K562 (cell line): ENCODE measurements around the gene SATB1. TPM values are rescaled to one million over a fixed set of nuclear protein-coding genes. Genes with fewer than 3 reads are reported as not detected.

Experiments
- ATAC-seq: fragments of 200-7000 bp; cut with Tn5 transposase; 3 replicates; pipeline ENCODE4 v1.9.1; 2020; ENCODE audit warnings: moderate library complexity
- BruUV-seq: library from RNA; stranded (reverse); fragments of 400-500 nt; replicated peaks from 2 replicates; lab custom pipeline; 2021; lab: Mats Ljungman, UMichigan
- CTCF ChIA-PET: fragments of 300-600 bp; formaldehyde crosslinking; extraction: SDS; loops from one replicate; lab custom pipeline; 2021; ENCODE audit warnings: low intra/inter-chr PET ratio; lab: Yijun Ruan, JAX
- POLR2A ChIA-PET: fragments of 300-600, 350-650 bp; sonication (Branson Sonifier 250); formaldehyde crosslinking; extraction: SDS; loops from one replicate; lab custom pipeline; 2021; ENCODE audit warnings: antibody characterized with exemption, inconsistent platforms; lab: Yijun Ruan, JAX
- DNase-seq, 4 experiments: peaks; one replicate each; pipeline versions ENCODE4 v3.0.0 to v3.0.0-alpha.2; 2011 to 2018; ENCODE audit warnings: low spot score in 3 of 4, mixed read lengths in 3 of 4; ENCODE audit errors: extremely low read depth in 1 of 4
- FAIRE-seq: peaks from 2 replicates; lab custom pipeline; 2011; peaks lifted over from hg19 to GRCh38; lab: Jason Lieb, UNC
- H2AFZ ChIP-seq: 2 replicates; pipeline ENCODE4 v1.6.0; 2011; ENCODE audit warnings: low read depth, low read length, control low read depth, inconsistent platforms
- H3K27ac ChIP-seq: fragments of 200-600 bp; 3 replicates; pipeline ENCODE4 v1.8.0; 2011; ENCODE audit warnings: low read depth, mild to moderate bottlenecking, control low read depth, inconsistent platforms, low read length, moderate library complexity, mixed read lengths; ENCODE audit errors: extremely low read depth
- H3K27me3 ChIP-seq, 2 experiments: fragments of 300-600 bp in 1 of 2; 2 replicates in 1 of 2; 3 replicates in 1 of 2; pipeline versions ENCODE4 v1.6.0 to v1.8.0; 2011; ENCODE audit warnings: inconsistent platforms in 2 of 2, low read length in 2 of 2, mild to moderate bottlenecking in 1 of 2, mixed read lengths in 1 of 2, moderate library complexity in 1 of 2; ENCODE audit not compliant: control insufficient read depth in 2 of 2, insufficient read depth in 2 of 2
- H3K36me3 ChIP-seq: fragments of 300-600 bp; 3 replicates; pipeline ENCODE4 v1.8.0; 2011; ENCODE audit warnings: mild to moderate bottlenecking, low read length, inconsistent platforms; ENCODE audit not compliant: control insufficient read depth, insufficient read depth
- H3K4me1 ChIP-seq, 2 experiments: fragments of 200-600 bp in 1 of 2; replicated peaks in 1 of 2; 2 replicates in 1 of 2; 3 replicates in 1 of 2; pipeline versions ENCODE4 v1.5.1 to v1.8.0; 2011; ENCODE audit warnings: inconsistent platforms in 2 of 2, low read length in 2 of 2, mild to moderate bottlenecking in 1 of 2, mixed read lengths in 1 of 2, moderate library complexity in 1 of 2; ENCODE audit not compliant: control insufficient read depth in 2 of 2, insufficient read depth in 2 of 2
- H3K4me2 ChIP-seq: 2 replicates; pipeline ENCODE4 v1.6.1; 2011; ENCODE audit warnings: low read length, control low read depth, inconsistent platforms, mixed read lengths; ENCODE audit not compliant: insufficient read depth
- H3K4me3 ChIP-seq: fragments of 200-600 bp; sonication (generic), shearing (Covaris generic); 2 replicates; pipeline ENCODE4 v1.5.1; 2016; ENCODE audit warnings: control low read depth, inconsistent platforms
- H3K79me2 ChIP-seq: fragments of 200-600 bp; 3 replicates; pipeline ENCODE4 v1.8.0; 2011; ENCODE audit warnings: low read length, inconsistent platforms; ENCODE audit not compliant: control insufficient read depth, insufficient read depth
- H3K9ac ChIP-seq, 2 experiments: 2 replicates each; pipeline versions ENCODE4 v1.6.0 to v1.6.1; 2011; ENCODE audit warnings: low read depth in 2 of 2, low read length in 2 of 2, control low read depth in 1 of 2, inconsistent platforms in 1 of 2, mild to moderate bottlenecking in 1 of 2, mixed read lengths in 1 of 2; ENCODE audit not compliant: insufficient read depth in 1 of 2
- H3K9me1 ChIP-seq: one replicate; pipeline ENCODE4 v1.6.0; 2011; ENCODE audit warnings: inconsistent platforms, mild to moderate bottlenecking, low read length, moderate library complexity; ENCODE audit not compliant: control insufficient read depth, insufficient read depth
- H3K9me3 ChIP-seq: replicated peaks from 2 replicates; pipeline ENCODE4 v1.5.1; 2011; ENCODE audit warnings: low read depth, low read length, inconsistent platforms; ENCODE audit not compliant: control insufficient read depth, insufficient read depth
- H4K20me1 ChIP-seq: replicated peaks from 2 replicates; pipeline ENCODE4 v1.6.1; 2011; ENCODE audit warnings: low read length, inconsistent platforms, mixed read lengths; ENCODE audit not compliant: control insufficient read depth, insufficient read depth
- ARNT ChIP-seq, 2 experiments: fragments of 450-650 bp; IDR thresholded peaks; 2 replicates each; pipeline ENCODE4 v1.6.1; 2016; ENCODE audit warnings: mild to moderate bottlenecking in 1 of 2
- BCL6 ChIP-seq: fragments of 250-450 bp; sonication (Bioruptor Pico); IDR thresholded peaks from 2 replicates; pipeline ENCODE4 v1.4.0; 2020
- CC2D1A ChIP-seq: fragments of 450-650 bp; IDR thresholded peaks from 2 replicates; pipeline ENCODE4 v1.6.1; 2017; ENCODE audit warnings: mild to moderate bottlenecking
- FOXK1 ChIP-seq: sonication (generic); formaldehyde crosslinking; IDR thresholded peaks from 2 replicates; pipeline ENCODE4 v1.8.0; 2022; ENCODE audit warnings: missing genetic modification reagents, mild to moderate bottlenecking, borderline replicate concordance
- FOXP1 ChIP-seq: sonication (generic); formaldehyde crosslinking; IDR thresholded peaks from 2 replicates; pipeline ENCODE4 v1.8.0; 2022; ENCODE audit warnings: mild to moderate bottlenecking, missing genetic modification reagents
- HDAC6 ChIP-seq: IDR thresholded peaks from 2 replicates; pipeline ENCODE4 v1.6.1; 2012; ENCODE audit warnings: low read depth, mild to moderate bottlenecking, control low read depth, inconsistent platforms, low read length, moderate library complexity
- HMGN3 ChIP-seq: IDR thresholded peaks from 2 replicates; pipeline ENCODE4 v1.6.1; 2011; ENCODE audit warnings: borderline replicate concordance, low read depth, mild to moderate bottlenecking, mixed read lengths, low read length; ENCODE audit not compliant: insufficient read length; ENCODE audit errors: extremely low read depth
- MED1 ChIP-seq: sonication (generic); formaldehyde crosslinking; IDR thresholded peaks from 2 replicates; pipeline ENCODE4 v1.8.1; 2023; ENCODE audit warnings: missing genetic modification reagents, borderline replicate concordance
- MTA1 ChIP-seq: fragments of 450-650 bp; IDR thresholded peaks from 2 replicates; pipeline ENCODE4 v1.6.1; 2017; ENCODE audit warnings: borderline replicate concordance
- PHF21A ChIP-seq: fragments of 450-650 bp; IDR thresholded peaks from 2 replicates; pipeline ENCODE4 v1.6.1; 2017; ENCODE audit warnings: low read depth, borderline replicate concordance
- RBM15 ChIP-seq: fragments of 200-400 bp; formaldehyde crosslinking; IDR thresholded peaks from 2 replicates; pipeline ENCODE4 v1.6.1; 2018; ENCODE audit warnings: mild to moderate bottlenecking, low read length, moderate library complexity; ENCODE audit not compliant: insufficient read depth
- ZNF165 ChIP-seq: fragments of 250-450 bp; sonication (Bioruptor Pico); IDR thresholded peaks from 2 replicates; pipeline ENCODE4 v1.4.0; 2020; ENCODE audit warnings: borderline replicate concordance
- WGBS: fragments of 100-300 bp; shearing (Covaris generic); methylation state at CpG from one replicate; pipeline ENCODE4 v1.1.6; 2016; ENCODE audit warnings: low coverage, mixed read lengths; ENCODE audit not compliant: insufficient coverage; ENCODE audit errors: missing lambda C conversion rate; 5-methylcytosine and 5-hydroxymethylcytosine counted together
- in situ Hi-C: fragments of 300-500 bp; cut with MboI; formaldehyde crosslinking; loops from 4 replicates; pipeline ENCODE4 v1.15.0; 2018; ENCODE audit warnings: inconsistent platforms, mixed read lengths
- intact Hi-C: fragments of 100-400 bp; cut with micrococcal nuclease; formaldehyde crosslinking; loops from 2 replicates; pipeline ENCODE4 v1.14.2; 2022
- polyA plus RNA-seq, 8 experiments: library from polyadenylated mRNA; depleted of rRNA in 4 of 8; stranded (reverse) in 5 of 8; unstranded in 3 of 8; fragments of >200 nt; fragmentation: Nextera tagmentation in 2 of 8; fragmentation: Illumina TruSeq in 1 of 8; extraction: Ambion mirVana in 2 of 8; extraction: Trizol in 1 of 8; gene quantifications; 2 replicates each; pipeline versions ENCODE4 v1.2.1 to v1.2.3, GENCODE V29; 2011 to 2014; ENCODE audit warnings: inconsistent platforms in 1 of 8, missing spikeins in 1 of 8
- total RNA-seq, 7 experiments: library from RNA; depleted of rRNA in 6 of 7; stranded (reverse); fragments of >200 nt in 6 of 7; fragmentation: Illumina TruSeq in 2 of 7; extraction: Trizol in 2 of 7; gene quantifications; 2 replicates each; pipeline versions ENCODE4 v1.2.1 to v1.2.3, GENCODE V29; 2011 to 2021; ENCODE audit warnings: low replicate concordance in 1 of 7
- TF ChIP-seq, protein P1 (sequence below): IDR thresholded peaks from 2 replicates; pipeline ENCODE4 v1.6.1; 2011; ENCODE audit not compliant: insufficient read length; ENCODE audit errors: extremely low read depth

The SATB1 gene
- total and polyA plus RNA-seq, 9 of the 15 experiments (the other 6 are each of a cell fraction or from before 2014, with no cell fraction given): 0.03 to 2.5 (median 0.15) TPM; not detected in 1

DNA sequence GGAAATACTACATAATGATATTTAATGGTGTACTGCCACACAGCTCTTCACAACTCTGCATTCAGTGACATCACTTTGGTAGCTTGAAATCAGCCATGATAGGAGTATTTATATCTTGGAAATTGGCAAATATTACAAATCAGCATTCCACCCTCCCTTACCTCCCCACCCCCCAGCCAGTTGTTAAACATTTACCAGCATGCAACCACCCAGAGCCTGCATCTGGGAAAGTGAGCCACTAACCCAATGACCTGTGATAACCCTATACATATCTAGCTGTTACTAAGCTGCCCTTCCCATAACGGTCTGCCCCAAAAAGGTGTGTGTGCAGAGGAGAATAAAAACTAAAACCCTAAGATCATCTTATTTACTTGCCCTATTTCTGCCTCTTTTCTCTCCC is 44.6 kb upstream of the SATB1 start:
- no TSS peak for BruUV-seq
- ChIA-PET POLR2A (no interaction called here), CTCF (no interaction called here)
- 0% methylated on average over 1 of the region's 1 CpG for WGBS
- no peak overlapping the region for H3K9ac ChIP-seq
- FAIRE-seq (no peak), DNase-seq (no peak), ATAC-seq (no peak)
- no peaks in the 10 kb centered on the region for H4K20me1 ChIP-seq
- H3K36me3 ChIP-seq: no peaks in the 10 kb centered on the region
- no peak overlapping the region for H2AFZ ChIP-seq
- H3K4me2 ChIP-seq: no peak overlapping the region
- H3K4me1 ChIP-seq: no peaks in the 10 kb centered on the region
- H3K27ac ChIP-seq: no peak overlapping the region
- no peaks in the 10 kb centered on the region for H3K79me2 ChIP-seq
- H3K4me3 ChIP-seq: no peak overlapping the region
- intact Hi-C loops: no loop called here
- H3K27me3 ChIP-seq: no peaks in the 10 kb centered on the region
- TF ChIP-seq MED1 (CRISPR knock-in tag) (no peak), ARNT (IDR thresholded peaks at IDR 0.05) (no peak), PHF21A (no peak), FOXK1 (CRISPR knock-in tag) (no peak), BCL6 (CRISPR knock-in tag) (no peak), MTA1 (no peak), HDAC6 (no peak), RBM15 (no peak), FOXP1 (CRISPR knock-in tag) (no peak), HMGN3 (no peak), CC2D1A (no peak), ZNF165 (CRISPR knock-in tag) (no peak)
- TF ChIP-seq, protein P1, sequence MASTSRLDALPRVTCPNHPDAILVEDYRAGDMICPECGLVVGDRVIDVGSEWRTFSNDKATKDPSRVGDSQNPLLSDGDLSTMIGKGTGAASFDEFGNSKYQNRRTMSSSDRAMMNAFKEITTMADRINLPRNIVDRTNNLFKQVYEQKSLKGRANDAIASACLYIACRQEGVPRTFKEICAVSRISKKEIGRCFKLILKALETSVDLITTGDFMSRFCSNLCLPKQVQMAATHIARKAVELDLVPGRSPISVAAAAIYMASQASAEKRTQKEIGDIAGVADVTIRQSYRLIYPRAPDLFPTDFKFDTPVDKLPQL: no peak
- in situ Hi-C loops: no loop called here
- no peaks in the 10 kb centered on the region for H3K9me3 ChIP-seq
- no peaks in the 10 kb centered on the region for H3K9me1 ChIP-seq
